ENCODE results near the gene DNM3. TPM values are rescaled to one million over a fixed set of nuclear protein-coding genes. Genes with fewer than 3 reads are reported as not detected.

DNM3 gene
- total RNA-seq, 1 experiment from 2014 or later = 2.7 TPM

DNA sequence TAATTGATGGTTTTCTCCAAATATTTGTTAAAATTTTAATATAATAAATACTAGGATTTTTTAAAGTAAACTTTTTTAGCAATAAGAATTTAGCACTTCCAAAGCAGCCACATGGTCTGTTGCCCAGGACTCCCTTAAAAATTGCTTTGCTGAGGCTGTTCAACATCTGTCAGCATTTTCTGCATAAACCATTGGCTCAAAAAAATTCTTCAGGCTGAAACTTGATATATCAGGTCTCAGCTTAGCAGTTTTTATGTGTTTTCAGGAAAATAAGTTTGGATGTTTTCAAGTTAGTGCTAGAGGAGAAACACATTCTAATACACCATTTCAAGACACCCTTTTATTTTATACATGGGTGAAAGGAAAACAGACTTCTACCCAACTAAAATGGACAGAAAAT, 510.0 kb downstream of the DNM3 start:
- H3K23ac ChIP-seq (ENCODE audit: insufficient read length, low read depth, low read length) = no peak overlapping the region
- no peak overlapping the region for H3K56ac ChIP-seq (ENCODE audit: insufficient read length, low read depth, low read length)
- TF ChIP-seq, protein P1, sequence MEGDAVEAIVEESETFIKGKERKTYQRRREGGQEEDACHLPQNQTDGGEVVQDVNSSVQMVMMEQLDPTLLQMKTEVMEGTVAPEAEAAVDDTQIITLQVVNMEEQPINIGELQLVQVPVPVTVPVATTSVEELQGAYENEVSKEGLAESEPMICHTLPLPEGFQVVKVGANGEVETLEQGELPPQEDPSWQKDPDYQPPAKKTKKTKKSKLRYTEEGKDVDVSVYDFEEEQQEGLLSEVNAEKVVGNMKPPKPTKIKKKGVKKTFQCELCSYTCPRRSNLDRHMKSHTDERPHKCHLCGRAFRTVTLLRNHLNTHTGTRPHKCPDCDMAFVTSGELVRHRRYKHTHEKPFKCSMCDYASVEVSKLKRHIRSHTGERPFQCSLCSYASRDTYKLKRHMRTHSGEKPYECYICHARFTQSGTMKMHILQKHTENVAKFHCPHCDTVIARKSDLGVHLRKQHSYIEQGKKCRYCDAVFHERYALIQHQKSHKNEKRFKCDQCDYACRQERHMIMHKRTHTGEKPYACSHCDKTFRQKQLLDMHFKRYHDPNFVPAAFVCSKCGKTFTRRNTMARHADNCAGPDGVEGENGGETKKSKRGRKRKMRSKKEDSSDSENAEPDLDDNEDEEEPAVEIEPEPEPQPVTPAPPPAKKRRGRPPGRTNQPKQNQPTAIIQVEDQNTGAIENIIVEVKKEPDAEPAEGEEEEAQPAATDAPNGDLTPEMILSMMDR (conservative IDR thresholded peaks at IDR 0.05) = no peak
- H3K27me3 ChIP-seq (ENCODE audit: insufficient read depth, low read length) = no peaks in the 10 kb centered on the region
- no peak overlapping the region for H2AK5ac ChIP-seq (ENCODE audit: insufficient read length, low read length)
- Mint-ChIP-seq H3K4me3 (no peak overlapping the region), H3K9me3 (peaks cover 13 to 16% of the 10 kb centered on the region in 2 experiments), H3K27me3 (ENCODE audit: low read depth) (no peaks in the 10 kb centered on the region), H3K36me3 (ENCODE audit: insufficient read depth in 1 of 3, low read depth in 3 of 3) (peaks cover 7 to 19% (median 17%) of the 10 kb centered on the region in 3 experiments), H3K27ac (no peak overlapping the region), H3K4me1 (peaks cover 6 to 11% of the 10 kb centered on the region in 2 experiments)
- H2BK15ac ChIP-seq (ENCODE audit: low read depth, low read length) = no peak overlapping the region
- H3K79me1 ChIP-seq (ENCODE audit: insufficient read depth, low read depth, low read length, poor library complexity, severe bottlenecking) = no peaks in the 10 kb centered on the region
- no peak for DNase-seq
- no peak overlapping the region for H4K8ac ChIP-seq (replicated peaks; ENCODE audit: insufficient read length, low read depth, low read length)
- H4K5ac ChIP-seq (ENCODE audit: insufficient read length, low read depth, low read length) = no peak overlapping the region
- H3K4ac ChIP-seq (ENCODE audit: low read depth, low read length) = no peak overlapping the region
- no peak overlapping the region for H2BK20ac ChIP-seq (ENCODE audit: low read depth, low read length, poor library complexity, severe bottlenecking)
- H2BK12ac ChIP-seq (ENCODE audit: insufficient read length, low read depth, low read length) = no peak overlapping the region
- H3K14ac ChIP-seq (ENCODE audit: insufficient read depth, low read length) = no peak overlapping the region
- H4K20me1 ChIP-seq (ENCODE audit: control insufficient read depth, insufficient read depth, insufficient read length) = no peaks in the 10 kb centered on the region
- H3K79me2 ChIP-seq (ENCODE audit: insufficient read depth, low read length) = no peaks in the 10 kb centered on the region
- H3K4me2 ChIP-seq (ENCODE audit: insufficient read depth, insufficient read length, low read length) = no peak overlapping the region
- no peak overlapping the region for H2BK5ac ChIP-seq (ENCODE audit: insufficient read length, low read length)
- no peak overlapping the region for H3K18ac ChIP-seq (ENCODE audit: insufficient read length, low read depth, low read length)
- no peaks in the 10 kb centered on the region for H3K4me1 ChIP-seq (ENCODE audit: insufficient read depth, low read length)
- no peak overlapping the region for H2BK120ac ChIP-seq (ENCODE audit: low read depth, low read length, poor library complexity, severe bottlenecking)
- no peaks in the 10 kb centered on the region for H3K23me2 ChIP-seq (ENCODE audit: insufficient read length, low read depth, low read length, poor library complexity, severe bottlenecking)
- H3K27ac ChIP-seq (ENCODE audit: insufficient read length, low read depth, low read length) = no peak overlapping the region
- H3K9me3 ChIP-seq (ENCODE audit: control insufficient read depth, low read depth, low read length) = peaks cover 3% of the 10 kb centered on the region
- H3T11ph ChIP-seq (ENCODE audit: low read length) = no peak overlapping the region
- no peak overlapping the region for H2AFZ ChIP-seq (ENCODE audit: low read length)
- H3K9ac ChIP-seq (ENCODE audit: extremely low read depth, insufficient read length, low read length) = no peak overlapping the region
- H4K91ac ChIP-seq (ENCODE audit: insufficient read length, low read depth, low read length) = no peak overlapping the region
